ENCODE results near the gene DNAH7.

DNA sequence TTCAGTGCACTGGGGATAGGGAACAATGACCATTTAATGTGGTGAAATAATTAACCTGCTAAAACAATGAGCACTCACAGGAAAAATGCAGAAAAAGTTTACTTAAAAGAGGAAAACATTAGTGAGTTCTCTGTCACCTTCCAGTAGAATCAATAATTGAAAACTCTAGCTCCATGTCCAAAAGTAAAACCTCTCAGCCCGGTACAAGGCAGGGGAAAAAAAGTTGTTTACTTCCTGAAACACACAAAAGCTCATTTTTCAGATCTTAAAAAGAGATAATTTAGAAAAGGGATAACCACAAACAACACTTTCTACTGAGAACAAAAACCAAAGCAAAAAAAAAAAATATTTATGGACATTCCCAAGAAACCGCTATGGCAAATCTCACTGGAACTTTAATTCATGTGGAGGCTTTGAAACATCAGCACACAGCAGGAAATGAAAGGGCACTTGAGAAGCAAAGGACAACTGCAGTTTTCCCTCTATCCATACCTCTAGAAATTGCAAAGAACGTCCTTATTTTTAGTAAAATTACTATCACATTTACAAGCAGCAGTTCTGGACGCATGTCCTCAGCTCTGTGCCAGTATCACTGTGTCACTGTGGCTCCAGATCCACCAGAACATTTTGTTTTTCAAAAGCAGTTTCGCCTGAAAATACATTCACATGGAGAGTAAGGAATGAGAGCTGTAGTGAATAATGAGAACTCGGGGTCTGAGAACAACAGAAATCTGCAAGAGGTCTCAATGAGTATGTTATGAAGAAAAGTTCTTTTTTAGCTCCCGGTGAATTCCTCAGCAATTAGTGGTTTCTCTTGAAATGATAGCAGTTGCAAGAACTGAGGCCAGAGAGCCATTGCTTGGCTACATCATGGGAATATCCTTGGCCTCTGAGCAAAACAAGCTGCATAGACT, 44.7 kb upstream of the DNAH7 start:
- TF ChIP-seq, protein P1, sequence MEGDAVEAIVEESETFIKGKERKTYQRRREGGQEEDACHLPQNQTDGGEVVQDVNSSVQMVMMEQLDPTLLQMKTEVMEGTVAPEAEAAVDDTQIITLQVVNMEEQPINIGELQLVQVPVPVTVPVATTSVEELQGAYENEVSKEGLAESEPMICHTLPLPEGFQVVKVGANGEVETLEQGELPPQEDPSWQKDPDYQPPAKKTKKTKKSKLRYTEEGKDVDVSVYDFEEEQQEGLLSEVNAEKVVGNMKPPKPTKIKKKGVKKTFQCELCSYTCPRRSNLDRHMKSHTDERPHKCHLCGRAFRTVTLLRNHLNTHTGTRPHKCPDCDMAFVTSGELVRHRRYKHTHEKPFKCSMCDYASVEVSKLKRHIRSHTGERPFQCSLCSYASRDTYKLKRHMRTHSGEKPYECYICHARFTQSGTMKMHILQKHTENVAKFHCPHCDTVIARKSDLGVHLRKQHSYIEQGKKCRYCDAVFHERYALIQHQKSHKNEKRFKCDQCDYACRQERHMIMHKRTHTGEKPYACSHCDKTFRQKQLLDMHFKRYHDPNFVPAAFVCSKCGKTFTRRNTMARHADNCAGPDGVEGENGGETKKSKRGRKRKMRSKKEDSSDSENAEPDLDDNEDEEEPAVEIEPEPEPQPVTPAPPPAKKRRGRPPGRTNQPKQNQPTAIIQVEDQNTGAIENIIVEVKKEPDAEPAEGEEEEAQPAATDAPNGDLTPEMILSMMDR (conservative IDR thresholded peaks at IDR 0.05; ENCODE audit: low read depth, low read length) = no peak
- TF ChIP-seq RCOR1 (IDR thresholded peaks at IDR 0.05; ENCODE audit: insufficient replicate concordance, low read length) (no peak), POLR2A (IDR thresholded peaks at IDR 0.05; ENCODE audit: low read depth, low read length) (no peak)

Measured in IMR-90 (cell line).